SK-N-SH treated with all-trans-retinoic acid at 6 μM for 48 hours (cell line): ENCODE data around the gene REXO1.

Experiments
- ATAC-seq: fragments of 200-7000 bp; cut with Tn5 transposase; 3 replicates; pipeline ENCODE4 v1.9.1; 2020; ENCODE audit warnings: mild to moderate bottlenecking, moderate library complexity
- ARNTL ChIP-seq: fragments of 450-650 bp; formaldehyde crosslinking; IDR thresholded peaks from 2 replicates; pipeline ENCODE4 v1.5.0; 2020; ENCODE audit warnings: low read depth, mild to moderate bottlenecking, moderate library complexity, borderline replicate concordance
- BACH2 ChIP-seq: fragments of 250-450 bp; sonication (Bioruptor Pico); IDR thresholded peaks from 2 replicates; pipeline ENCODE4 v1.9.0; 2021; ENCODE audit warnings: mild to moderate bottlenecking, borderline replicate concordance
- CSDC2 ChIP-seq: fragments of 250-450 bp; sonication (Bioruptor Pico); IDR thresholded peaks from 2 replicates; pipeline ENCODE4 v1.5.0; 2020; ENCODE audit warnings: mild to moderate bottlenecking, moderate library complexity
- ESRRG ChIP-seq: fragments of 250-450 bp; sonication (Bioruptor Pico); IDR thresholded peaks from 2 replicates; pipeline ENCODE4 v1.6.1; 2021; ENCODE audit warnings: mild to moderate bottlenecking
- GLIS3 ChIP-seq: fragments of 250-450 bp; sonication (Bioruptor Pico); IDR thresholded peaks from 2 replicates; pipeline ENCODE4 v1.5.0; 2020; ENCODE audit warnings: mild to moderate bottlenecking, moderate library complexity
- ISL1 ChIP-seq: fragments of 250-450 bp; sonication (Bioruptor Pico); IDR thresholded peaks from 2 replicates; pipeline ENCODE4 v2.1.2; 2022; ENCODE audit warnings: mild to moderate bottlenecking, moderate library complexity
- OSR1 ChIP-seq: fragments of 250-450 bp; sonication (Bioruptor Pico); IDR thresholded peaks from 2 replicates; pipeline ENCODE4 v1.8.0; 2022; ENCODE audit warnings: moderate library complexity, mild to moderate bottlenecking, inconsistent platforms
- PATZ1 ChIP-seq: fragments of 250-450 bp; sonication (Bioruptor Pico); IDR thresholded peaks from 2 replicates; pipeline ENCODE4 v1.8.0; 2020; ENCODE audit warnings: mild to moderate bottlenecking, moderate library complexity, borderline replicate concordance
- POU6F1 ChIP-seq: fragments of 250-450 bp; sonication (Bioruptor Pico); IDR thresholded peaks from 2 replicates; pipeline ENCODE4 v1.8.0; 2021; ENCODE audit warnings: low read depth, mild to moderate bottlenecking, moderate library complexity, borderline replicate concordance
- PPARA ChIP-seq: fragments of 250-450 bp; sonication (Bioruptor Pico); IDR thresholded peaks from 2 replicates; pipeline ENCODE4 v1.5.0; 2020; ENCODE audit warnings: mild to moderate bottlenecking, borderline replicate concordance
- RARB ChIP-seq: fragments of 250-450 bp; sonication (Bioruptor Pico); IDR thresholded peaks from 2 replicates; pipeline ENCODE4 v1.8.0; 2021; ENCODE audit warnings: mild to moderate bottlenecking, moderate library complexity
- SNAI2 ChIP-seq: fragments of 250-450 bp; sonication (Bioruptor Pico); IDR thresholded peaks from 2 replicates; pipeline ENCODE4 v1.5.0; 2020; ENCODE audit warnings: mild to moderate bottlenecking, moderate library complexity
- TCF4 ChIP-seq: fragments of 250-450 bp; sonication (Bioruptor Pico); IDR thresholded peaks from 2 replicates; pipeline ENCODE4 v1.8.0; 2021; ENCODE audit warnings: mild to moderate bottlenecking, moderate library complexity, borderline replicate concordance
- TOX ChIP-seq: fragments of 250-450 bp; sonication (Bioruptor Pico); IDR thresholded peaks from 2 replicates; pipeline ENCODE4 v1.8.0; 2021; ENCODE audit warnings: mild to moderate bottlenecking, moderate library complexity, borderline replicate concordance
- TSHZ2 ChIP-seq: fragments of 250-450 bp; sonication (Bioruptor Pico); IDR thresholded peaks from 2 replicates; pipeline ENCODE4 v1.5.0; 2020; ENCODE audit warnings: mild to moderate bottlenecking, moderate library complexity
- ZC3H10 ChIP-seq: fragments of 250-450 bp; sonication (Bioruptor Pico); IDR thresholded peaks from 2 replicates; pipeline ENCODE4 v1.5.1; 2021; ENCODE audit warnings: mild to moderate bottlenecking, moderate library complexity
- ZFP3 ChIP-seq: fragments of 250-450 bp; sonication (Bioruptor Pico); IDR thresholded peaks from 2 replicates; pipeline ENCODE4 v1.5.0; 2020; ENCODE audit warnings: mild to moderate bottlenecking, moderate library complexity
- ZFP30 ChIP-seq: fragments of 450-650 bp; formaldehyde crosslinking; IDR thresholded peaks from 2 replicates; pipeline ENCODE4 v1.5.0; 2022; ENCODE audit warnings: mild to moderate bottlenecking, moderate library complexity
- ZNF565 ChIP-seq: fragments of 450-650 bp; formaldehyde crosslinking; conservative IDR thresholded peaks from 2 replicates; pipeline ENCODE4 v1.5.0; 2020; ENCODE audit warnings: low read depth, mild to moderate bottlenecking, moderate library complexity
- ZNF70 ChIP-seq: fragments of 450-650 bp; formaldehyde crosslinking; IDR thresholded peaks from 2 replicates; pipeline ENCODE4 v1.5.0; 2020; ENCODE audit warnings: mild to moderate bottlenecking, moderate library complexity
- TF ChIP-seq, protein P1 (sequence below): fragments of 250-450 bp; sonication (Bioruptor Pico); IDR thresholded peaks from 2 replicates; pipeline ENCODE4 v1.5.1; 2021; ENCODE audit warnings: mild to moderate bottlenecking, moderate library complexity
- TF ChIP-seq, protein P2 (sequence below): fragments of 250-450 bp; sonication (Bioruptor Pico); IDR thresholded peaks from 2 replicates; pipeline ENCODE4 v1.5.1; 2020; ENCODE audit warnings: low read depth, mild to moderate bottlenecking, moderate library complexity

REXO1 gene

DNA sequence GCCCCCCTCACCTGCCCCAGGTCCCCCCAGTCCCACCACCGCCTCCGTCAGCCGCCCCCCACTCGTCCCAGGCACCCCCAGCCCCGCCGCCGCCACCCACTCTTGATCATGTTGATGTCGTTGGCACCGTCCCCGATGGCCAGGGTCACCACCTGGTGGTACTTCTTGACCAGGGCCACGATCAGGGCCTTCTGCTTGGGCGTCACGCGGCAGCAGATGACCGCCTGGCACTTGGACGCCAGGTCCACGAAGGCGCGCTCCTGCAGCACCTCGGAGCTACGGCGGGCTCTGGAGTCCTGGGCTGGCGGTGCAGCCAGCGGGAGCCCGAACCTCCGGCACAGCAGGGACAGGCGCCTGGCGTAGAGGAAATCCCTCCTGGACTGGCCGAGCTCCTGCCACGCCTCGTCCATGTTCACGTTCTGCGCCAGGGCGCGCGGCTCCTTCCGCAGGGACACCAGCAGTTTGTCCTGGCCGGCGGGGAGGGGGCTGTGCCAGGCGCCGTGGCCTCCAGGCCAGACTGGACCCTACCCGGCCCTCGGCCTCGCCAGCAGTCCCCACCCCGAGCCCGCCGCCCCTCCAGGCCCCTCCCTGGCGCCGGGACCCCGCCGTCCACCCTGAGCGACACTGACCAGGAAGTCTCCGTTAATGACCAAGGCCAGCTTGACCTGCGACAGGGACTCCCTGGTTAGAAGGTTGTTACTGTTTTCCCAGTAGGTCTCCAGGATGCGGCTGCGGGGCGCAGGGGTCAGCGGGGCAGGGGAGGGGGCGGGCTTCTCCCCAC, 58.8 kb downstream of the REXO1 start:
- peak; percentile 21 for ATAC-seq
- TF ChIP-seq PATZ1 (CRISPR knock-in tag) = no peak
- no peak for TF ChIP-seq GLIS3
- TF ChIP-seq ARNTL (CRISPR knock-in tag) = no peak
- TF ChIP-seq, protein P1, sequence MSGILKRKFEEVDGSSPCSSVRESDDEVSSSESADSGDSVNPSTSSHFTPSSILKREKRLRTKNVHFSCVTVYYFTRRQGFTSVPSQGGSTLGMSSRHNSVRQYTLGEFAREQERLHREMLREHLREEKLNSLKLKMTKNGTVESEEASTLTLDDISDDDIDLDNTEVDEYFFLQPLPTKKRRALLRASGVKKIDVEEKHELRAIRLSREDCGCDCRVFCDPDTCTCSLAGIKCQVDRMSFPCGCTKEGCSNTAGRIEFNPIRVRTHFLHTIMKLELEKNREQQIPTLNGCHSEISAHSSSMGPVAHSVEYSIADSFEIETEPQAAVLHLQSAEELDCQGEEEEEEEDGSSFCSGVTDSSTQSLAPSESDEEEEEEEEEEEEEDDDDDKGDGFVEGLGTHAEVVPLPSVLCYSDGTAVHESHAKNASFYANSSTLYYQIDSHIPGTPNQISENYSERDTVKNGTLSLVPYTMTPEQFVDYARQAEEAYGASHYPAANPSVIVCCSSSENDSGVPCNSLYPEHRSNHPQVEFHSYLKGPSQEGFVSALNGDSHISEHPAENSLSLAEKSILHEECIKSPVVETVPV (CRISPR knock-in tag) = no peak
- TF ChIP-seq ZNF565 (CRISPR knock-in tag) = no peak
- TF ChIP-seq TCF4 = no peak
- TF ChIP-seq CSDC2 (CRISPR knock-in tag) = no peak
- no peak for TF ChIP-seq TSHZ2 (CRISPR knock-in tag)
- no peak for TF ChIP-seq PPARA (CRISPR knock-in tag)
- TF ChIP-seq ZFP3 (CRISPR knock-in tag) = no peak
- TF ChIP-seq, protein P2, sequence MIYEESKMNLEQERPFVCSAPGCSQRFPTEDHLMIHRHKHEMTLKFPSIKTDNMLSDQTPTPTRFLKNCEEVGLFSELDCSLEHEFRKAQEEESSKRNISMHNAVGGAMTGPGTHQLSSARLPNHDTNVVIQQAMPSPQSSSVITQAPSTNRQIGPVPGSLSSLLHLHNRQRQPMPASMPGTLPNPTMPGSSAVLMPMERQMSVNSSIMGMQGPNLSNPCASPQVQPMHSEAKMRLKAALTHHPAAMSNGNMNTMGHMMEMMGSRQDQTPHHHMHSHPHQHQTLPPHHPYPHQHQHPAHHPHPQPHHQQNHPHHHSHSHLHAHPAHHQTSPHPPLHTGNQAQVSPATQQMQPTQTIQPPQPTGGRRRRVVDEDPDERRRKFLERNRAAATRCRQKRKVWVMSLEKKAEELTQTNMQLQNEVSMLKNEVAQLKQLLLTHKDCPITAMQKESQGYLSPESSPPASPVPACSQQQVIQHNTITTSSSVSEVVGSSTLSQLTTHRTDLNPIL (CRISPR knock-in tag) = no peak
- no peak for TF ChIP-seq ISL1
- TF ChIP-seq ZFP30 (CRISPR knock-in tag) = no peak
- no peak for TF ChIP-seq TOX (CRISPR knock-in tag)
- TF ChIP-seq ZNF70 (CRISPR knock-in tag) = no peak
- no peak for TF ChIP-seq OSR1 (CRISPR knock-in tag)
- no peak for TF ChIP-seq ESRRG (CRISPR knock-in tag)
- no peak for TF ChIP-seq BACH2 (CRISPR knock-in tag)
- no peak for TF ChIP-seq POU6F1 (CRISPR knock-in tag)
- TF ChIP-seq SNAI2 (CRISPR knock-in tag) = no peak

- no peak for TF ChIP-seq ZFP3 (CRISPR knock-in tag)
- TF ChIP-seq TSHZ2 (CRISPR knock-in tag) = no peak
- TF ChIP-seq, protein P1 (CRISPR knock-in tag) = no peak
- TF ChIP-seq ZC3H10 = no peak
- no peak for TF ChIP-seq ARNTL (CRISPR knock-in tag)
- TF ChIP-seq TOX (CRISPR knock-in tag) = no peak
- TF ChIP-seq GLIS3 = no peak
- no peak for TF ChIP-seq RARB (CRISPR knock-in tag)
- TF ChIP-seq, protein P2 (CRISPR knock-in tag) = no peak
- no peak for ATAC-seq
Measured at GRCh38 chr19:1787116-1787515, 61.2 kb downstream of the REXO1 start.
